GM19239 (cell line): ENCODE measurements around the gene OR13A1.
"Not testable (repeated sequence)": the region's sequence is repeated elsewhere in the genome, so short reads cannot be mapped to it uniquely, and the experiment has no call there.

Experiments used
- DNase-seq: peaks from one replicate; pipeline ENCODE4 v3.0.0; 2011; ENCODE audit warnings: low spot score; ENCODE audit not compliant: insufficient read length
- FAIRE-seq: peaks from 2 replicates; lab custom pipeline; 2011; peaks lifted over from hg19 to GRCh38; lab: Jason Lieb, UNC

Gene OR13A1

DNA sequence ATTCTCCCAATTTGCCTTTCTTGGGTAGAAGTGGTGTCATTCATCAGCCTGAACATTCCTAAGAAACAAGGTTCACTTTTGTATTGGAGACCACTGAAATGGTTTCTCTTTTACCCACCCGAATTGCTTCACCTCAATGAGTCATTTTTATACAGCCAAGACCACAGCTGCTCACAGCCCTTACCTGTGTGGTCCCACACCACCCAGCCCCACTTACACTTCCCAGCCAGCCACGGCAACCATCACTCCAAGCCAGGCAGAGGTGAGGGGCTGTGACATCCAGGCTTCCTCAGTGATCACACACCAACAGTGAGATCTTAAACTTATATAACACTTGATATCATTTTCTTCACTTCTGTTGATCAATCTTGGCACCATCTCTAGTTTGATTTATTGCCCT lies 20.7 kb downstream of the OR13A1 start:
- FAIRE-seq (no peak), DNase-seq (no peak)

DNA sequence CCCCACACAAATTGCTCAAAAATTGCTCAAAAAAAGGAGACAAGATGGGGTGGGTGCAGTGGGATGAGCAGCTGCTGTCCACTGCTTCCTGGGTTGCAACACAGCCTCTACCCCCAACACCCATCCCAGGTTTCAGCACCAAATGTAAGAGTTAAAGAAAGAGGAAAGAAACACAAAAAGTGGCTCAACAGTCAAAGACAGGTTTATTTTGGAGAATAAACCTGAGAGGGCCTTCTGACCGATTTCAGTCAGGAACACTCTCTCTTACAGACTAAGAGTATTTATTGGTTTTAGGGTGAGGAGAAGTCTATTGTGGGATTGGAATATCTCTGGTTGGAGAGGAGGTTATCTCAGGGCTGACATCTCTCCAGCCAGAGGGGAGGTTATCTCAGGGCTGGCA lies 28.4 kb downstream of the OR13A1 start:
- DNase-seq (no peak), FAIRE-seq (no peak)

DNA sequence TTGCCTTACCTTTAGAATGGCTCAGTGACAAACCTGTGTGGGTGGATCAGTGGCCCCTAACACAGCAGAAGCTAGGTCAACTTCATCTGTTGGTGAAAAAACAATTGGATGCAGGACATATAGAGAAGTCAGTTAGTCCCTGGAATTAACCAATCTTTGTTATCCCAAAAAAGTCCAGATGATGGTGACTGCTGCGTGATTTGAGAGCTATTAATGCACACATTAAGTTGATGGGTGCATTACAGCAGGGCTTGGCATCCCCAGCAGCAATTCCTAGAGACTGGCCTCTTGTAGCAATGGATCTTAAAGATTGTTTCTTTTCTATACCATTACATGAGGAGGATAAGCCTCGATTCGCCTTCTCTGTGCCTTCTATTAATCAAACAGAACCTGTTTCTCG lies 33.3 kb downstream of the OR13A1 start:
- FAIRE-seq (no peak), DNase-seq (no peak)

DNA sequence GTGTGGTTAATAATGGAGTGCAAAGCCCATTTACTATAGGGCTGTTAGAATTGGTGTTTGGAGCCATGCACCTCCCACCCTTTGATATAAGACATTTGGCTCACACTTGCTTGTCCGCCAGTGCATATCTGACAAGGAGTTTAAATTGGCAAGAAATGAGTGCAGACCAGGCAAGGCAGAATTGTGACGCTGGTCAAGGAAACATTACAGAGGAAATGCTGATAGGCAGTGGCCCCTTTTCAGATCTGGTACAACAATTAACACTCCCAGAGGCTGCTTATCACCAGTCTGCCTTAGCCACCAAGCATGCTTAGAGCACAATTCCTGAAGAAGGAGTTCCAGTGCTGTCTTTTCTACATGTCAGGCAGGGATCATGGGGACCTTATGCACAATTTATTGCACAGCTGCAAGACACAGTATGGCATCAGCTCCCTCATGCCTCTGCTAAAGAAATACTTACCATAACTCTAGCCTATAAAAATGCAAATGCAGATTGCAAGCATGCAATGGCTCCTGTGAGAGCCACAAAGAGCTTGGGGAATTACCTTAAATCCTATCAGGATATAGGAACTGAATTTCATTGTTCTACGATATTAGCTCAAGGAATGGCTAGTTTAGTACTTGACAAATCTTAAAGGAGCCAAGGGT lies 35.2 kb downstream of the OR13A1 start:
- FAIRE-seq: no peak
- no peak for DNase-seq

DNA sequence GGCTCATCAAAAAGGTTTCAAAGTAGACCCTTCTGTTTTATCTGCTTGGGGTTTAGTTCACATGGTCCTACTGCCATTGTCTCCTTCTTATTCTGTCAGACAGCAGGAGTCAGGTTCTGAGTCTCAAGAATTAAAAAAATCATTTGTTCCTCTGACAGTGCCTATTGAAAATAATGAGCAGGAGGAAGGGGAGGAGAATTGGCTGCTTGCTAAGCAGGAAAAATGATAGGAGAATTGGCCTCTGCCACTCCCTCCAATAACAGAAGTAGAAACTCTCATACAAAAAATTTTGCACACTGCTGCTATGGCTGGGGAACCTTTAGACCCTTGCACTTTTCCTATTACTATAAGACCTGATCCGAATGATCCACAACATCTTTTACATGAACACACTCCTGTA lies 35.7 kb downstream of the OR13A1 start:
- no peak for DNase-seq
- FAIRE-seq: no peak

DNA sequence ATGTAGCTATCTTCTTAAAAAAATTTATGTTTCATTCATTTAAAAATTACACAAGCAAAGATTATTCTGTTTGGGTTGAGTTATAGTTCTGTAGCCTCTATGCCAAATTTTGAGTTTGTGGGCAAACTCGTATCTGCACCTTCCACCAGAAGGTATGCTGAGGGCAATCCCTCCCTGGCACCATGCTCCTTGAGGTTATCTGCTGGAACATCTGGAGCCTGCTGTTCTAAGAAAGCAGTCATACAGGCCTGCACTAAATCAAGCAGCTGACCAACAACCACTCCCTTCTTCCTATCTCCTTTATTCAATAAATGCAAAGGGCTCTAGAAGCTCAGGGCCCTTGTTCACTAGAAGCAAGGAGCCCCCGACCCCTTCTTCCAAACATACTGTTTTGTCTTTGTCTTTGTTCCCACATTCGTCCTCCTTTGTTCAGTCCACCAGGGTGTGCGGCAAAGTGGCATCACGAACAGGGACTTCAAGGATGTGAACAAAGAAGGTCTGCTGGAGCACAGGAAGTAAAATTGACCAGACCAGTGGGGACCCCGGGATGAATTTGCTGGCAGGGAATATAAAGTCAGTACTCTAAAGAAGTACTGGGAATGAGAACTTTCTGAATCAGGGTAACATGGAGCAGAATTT lies 36.4 kb downstream of the OR13A1 start:
- no peak for DNase-seq
- FAIRE-seq: no peak

DNA sequence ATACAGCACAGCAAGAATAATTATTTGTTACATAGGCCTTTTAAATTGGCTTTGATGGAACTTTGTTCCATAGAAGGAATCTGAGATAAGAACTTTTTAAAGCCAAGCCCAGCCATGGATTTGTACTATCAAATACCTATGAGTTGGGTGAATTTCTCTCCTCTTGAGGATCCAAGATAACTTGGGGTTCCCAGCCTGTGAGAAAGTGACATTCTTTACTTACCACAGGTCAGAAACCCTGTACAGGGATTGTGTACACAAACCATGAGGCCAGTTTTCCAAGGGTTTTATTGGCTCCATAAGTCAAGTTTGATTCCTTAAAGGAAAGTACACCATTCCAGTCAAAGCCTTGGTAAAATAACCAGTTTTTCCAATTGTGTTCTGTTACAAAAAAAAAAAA lies 39.3 kb downstream of the OR13A1 start:
- not testable (repeated sequence) for DNase-seq, FAIRE-seq

DNA sequence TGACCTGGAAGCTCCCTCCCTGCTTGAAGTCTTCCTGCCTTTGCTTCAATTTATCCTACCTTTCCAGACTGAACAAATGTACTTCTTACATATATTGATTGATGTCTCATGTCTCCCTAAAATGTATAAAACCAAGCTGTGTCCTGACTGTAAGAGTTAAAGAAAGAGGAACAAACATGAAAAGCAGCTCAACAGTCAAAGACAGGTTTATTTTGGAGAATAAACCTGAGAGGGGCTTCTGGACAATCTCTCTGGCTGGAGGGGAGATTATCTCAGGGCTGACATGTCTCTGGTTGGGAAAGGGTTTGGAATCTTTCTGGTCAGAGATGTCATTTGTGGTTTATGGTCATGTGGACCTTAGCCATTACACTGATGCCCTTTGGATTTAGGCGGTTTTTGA lies 41.0 kb downstream of the OR13A1 start:
- FAIRE-seq (no peak), DNase-seq (no peak)

DNA sequence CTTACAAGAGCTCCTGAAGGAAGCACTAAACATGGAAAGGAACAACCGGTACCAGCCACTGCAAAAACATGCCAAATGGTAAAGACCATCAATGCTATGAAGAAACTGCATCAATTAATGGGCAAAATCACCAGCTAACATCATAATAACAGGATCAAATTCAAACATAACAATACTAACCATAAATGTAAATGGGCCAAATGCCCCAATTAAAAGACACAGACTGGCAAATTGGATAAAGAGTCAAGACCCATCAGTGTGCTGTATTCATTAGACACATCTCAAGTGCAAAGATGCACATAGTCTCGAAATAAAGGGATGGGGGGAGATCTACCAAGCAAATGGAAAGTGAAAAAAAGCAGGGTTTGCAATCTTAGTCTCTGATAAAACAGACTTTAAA lies 47.6 kb downstream of the OR13A1 start:
- DNase-seq, FAIRE-seq: not testable (repeated sequence)

DNA sequence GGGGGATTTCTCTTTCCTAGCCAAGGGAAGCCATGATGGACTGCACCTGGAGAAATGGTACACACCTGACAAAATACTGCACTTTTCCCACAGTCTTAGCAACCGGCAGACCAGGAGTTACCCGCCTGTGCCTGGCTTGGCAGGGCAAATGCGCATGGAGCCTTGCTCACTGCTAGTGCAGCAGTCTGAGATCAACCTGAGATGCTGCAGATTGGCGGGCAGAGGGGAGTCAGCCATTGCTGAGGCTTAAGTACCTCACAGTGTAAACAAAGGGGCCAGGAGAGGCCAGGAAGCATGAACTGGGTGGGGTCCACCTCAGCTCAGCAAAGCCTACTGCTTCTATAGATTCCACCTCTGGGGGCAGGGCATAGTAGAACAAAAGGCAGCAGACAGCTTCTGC lies 49.4 kb downstream of the OR13A1 start:
- DNase-seq (no peak), FAIRE-seq (no peak)

DNA sequence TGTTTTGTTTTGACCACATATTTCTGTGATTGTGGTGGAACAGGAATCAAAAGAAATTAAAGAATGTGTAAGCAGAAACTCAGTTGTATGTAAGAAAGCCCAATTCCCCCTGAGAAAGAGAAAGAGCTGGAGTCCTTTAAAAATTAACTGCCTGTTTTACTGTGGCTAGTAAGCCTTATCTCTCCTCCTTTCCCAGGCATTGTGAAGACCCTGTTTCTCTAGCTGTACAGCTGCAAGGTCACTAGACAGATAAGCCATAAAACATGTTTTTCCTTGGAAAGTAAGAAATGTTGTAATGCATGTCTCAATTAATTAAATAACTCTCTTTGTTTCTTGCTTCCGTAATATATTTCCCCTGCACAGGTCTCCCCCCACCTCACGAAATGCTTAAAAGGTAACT lies 53.5 kb downstream of the OR13A1 start:
- FAIRE-seq: no peak
- no peak for DNase-seq

DNA sequence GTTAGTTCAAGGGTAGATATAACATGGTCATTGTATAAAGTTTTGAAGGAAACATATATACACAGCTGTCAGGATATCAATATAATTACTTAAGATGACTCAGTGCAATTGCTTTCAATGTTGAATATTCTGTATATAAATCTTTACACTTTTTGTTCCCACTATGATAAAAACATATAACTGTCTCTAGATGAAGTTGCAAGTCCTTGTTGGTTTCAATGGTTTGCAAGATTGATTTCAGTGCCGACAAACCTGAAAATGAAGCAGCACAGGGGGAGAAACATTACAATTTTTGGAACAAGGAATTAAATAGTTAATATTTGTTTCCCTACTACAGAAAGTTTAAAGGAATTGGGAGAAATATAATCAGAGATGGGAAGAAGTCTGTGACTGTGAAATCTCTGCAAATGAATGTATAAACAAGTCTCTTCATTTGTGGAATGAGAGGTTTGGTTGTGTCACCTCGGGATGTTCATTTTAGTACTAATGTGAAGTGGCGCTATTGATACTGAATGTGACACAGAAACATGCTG lies 54.1 kb downstream of the OR13A1 start:
- no peak for FAIRE-seq

DNA sequence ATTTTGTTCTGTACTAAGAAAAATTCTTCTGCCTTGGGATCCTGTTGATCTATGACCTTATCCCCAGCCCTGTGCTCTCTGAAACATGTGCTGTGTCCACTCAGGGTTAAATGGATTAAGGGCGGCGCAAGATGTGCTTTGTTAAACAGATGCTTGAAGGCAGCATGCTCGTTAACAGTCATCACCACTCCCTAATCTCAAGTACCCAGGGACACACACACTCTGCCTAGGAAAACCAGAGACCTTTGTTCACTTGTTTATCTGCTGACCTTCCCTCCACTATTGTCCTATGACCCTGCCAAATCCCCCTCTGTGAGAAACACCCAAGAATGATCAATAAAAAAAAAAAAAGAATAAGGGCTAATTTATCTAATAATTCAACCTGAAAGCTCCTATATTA lies 54.8 kb downstream of the OR13A1 start:
- DNase-seq, FAIRE-seq: not testable (repeated sequence)

More for the DNA sequence above, 54.1 kb downstream of the OR13A1 start:
- no peak for DNase-seq

DNA sequence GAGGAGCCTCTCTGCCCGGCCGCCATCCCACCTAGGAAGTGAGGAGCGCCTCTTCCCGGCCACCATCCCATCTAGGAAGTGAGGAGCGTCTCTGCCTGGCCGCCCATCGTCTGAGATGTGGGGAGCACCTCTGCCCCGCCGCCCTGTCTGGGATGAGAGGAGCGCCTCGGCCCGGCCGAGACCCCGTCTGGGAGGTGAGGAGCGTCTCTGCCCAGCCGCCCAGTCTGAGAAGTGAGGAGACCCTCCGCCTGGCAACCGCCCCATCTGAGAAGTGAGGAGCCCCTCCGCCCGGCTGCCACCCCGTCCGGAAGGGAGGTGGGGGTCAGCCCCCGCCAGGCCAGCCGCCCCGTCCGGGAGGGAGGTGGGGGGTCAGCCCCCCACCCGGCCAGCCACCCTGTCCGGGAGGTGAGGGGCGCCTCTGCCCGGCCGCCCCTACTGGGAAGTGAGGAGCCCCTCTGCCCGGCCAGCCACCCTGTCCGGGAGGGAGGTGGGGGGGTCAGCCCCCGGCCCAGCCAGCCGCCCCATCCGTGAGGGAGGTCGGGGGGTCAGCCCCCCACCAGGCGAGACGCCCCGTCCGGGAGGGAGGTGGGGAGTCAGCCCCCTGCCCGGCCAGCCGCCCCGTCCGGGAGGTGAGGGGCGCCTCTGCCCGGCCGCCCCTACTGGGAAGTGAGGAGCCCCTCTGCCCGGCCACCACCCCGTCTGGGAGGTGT lies 55.5 kb downstream of the OR13A1 start:
- DNase-seq, FAIRE-seq: not testable (repeated sequence)

DNA sequence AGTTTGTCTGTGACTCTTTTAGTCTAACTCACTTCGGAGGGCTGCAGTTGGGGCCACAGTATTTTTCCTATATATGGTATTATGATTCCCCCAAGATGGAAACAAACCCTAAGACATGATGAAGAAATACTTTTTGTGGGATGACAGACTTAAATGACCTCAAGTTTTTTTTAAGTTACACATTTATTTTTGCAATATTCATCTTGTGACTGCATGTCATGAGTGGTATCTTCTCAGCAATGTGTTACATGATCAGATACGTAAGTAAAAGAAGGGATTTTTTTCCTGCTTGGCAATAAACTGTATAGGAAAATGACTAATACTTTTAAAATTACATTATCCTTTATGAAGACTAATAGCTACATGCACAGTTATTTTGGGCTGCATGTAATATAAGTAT lies 57.8 kb downstream of the OR13A1 start:
- DNase-seq: no peak
- no peak for FAIRE-seq

DNA sequence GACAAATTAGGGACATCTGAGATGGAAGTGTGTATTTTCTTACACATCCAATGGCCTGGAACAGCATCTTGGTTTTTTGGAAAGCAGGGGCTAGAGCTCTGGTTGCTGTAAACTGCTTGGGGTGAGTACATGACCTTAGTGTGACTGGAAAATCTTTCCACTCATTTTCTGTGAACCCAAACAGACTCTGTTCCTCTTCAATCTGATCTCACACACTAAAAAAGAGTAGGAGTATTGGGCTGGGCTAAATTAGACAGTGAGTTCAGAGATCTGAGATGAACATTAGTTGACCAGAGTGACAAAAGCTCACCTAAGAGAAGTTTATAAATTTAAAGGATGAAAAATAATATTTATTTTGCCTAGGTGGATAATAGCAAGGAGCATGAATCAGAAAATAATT lies 59.2 kb downstream of the OR13A1 start:
- no peak for DNase-seq
- FAIRE-seq: no peak

DNA sequence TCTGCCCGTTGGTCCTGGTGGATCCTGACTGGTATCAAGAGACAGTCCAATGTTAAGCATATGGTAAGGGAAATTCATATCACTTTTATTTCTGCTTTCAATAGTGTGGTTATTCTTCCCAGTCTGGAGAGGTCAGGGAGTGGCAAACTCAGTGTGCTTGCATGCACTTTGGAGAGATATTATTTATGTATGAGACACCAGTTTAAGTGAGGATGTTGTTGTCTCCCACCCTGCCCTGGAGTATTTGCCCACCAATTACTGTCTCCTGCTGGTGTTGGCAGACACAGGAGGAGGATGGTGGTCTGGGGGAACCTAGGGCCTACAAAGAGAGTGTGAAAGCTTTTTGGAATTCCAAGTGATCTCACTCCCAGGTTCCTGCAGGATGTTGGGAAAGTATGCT lies 59.7 kb downstream of the OR13A1 start:
- DNase-seq (no peak), FAIRE-seq (no peak)

DNA sequence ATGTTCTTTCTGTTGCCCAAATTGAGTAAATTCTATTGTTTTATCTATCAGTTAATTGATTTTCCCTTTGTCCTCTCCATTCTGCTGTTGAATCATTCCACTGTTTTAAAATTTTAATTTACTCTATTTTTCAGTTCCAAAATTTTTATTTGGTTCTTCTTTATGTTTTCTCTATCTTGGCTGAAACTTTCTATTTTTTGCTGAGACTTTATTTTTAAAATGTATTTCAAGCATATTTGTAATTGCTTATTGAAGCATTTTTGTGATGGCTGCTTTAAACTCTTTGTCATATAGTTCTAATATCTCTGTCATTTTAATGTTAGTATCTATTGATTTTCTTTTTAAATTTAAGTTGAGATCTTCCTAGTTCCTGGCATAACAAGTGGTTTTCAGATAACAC lies 60.5 kb downstream of the OR13A1 start:
- no peak for FAIRE-seq
- DNase-seq: no peak

DNA sequence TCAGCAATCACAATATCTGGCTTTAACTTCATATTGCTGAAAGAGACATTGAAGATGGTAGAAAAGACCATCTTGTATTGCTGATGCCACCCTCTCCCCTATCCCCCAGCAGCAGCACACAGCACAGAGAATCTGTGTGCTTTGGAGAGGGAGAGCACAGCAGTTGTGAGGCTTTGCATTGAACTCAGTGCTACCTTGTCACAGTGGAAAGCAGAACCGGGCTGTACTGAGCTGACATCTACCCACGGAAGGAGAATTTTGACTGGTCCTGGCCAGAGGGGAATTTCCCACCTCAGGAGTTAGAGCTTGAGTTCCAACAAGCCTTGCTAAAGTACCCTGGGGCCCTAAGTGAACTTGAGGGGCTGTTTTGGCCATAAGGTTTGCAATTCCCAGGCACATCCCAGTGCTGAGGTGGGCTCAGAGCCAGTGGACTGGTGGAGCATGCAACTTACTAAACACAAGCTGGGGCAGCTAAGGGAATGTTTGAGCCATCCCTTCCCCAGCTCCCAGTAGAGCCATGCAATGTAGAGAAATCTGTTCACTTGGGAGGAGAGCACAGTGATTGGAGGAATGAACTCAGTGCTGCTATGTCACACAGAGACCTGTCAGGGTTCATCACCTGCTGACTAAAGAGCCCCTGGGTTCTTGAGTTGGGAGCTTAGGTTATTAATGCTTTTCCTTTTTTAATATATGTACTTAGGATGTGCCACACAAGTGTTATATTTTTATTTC lies 62.1 kb downstream of the OR13A1 start:
- no peak for DNase-seq
- peak; percentile 75 for FAIRE-seq
